H1 (cell line): ENCODE data around the gene DGCR8. TPM values are rescaled to one million over a fixed set of nuclear protein-coding genes. Genes with fewer than 3 reads are reported as not detected.

Experiments
- BRCA1 ChIP-seq: IDR thresholded peaks from 2 replicates; pipeline ENCODE4 v1.6.1; 2012; ENCODE audit warnings: low read depth, low read length, improper control_type of control experiment
- CBX8 ChIP-seq: fragments of 300-800, 300-1000 bp; sonication (generic); IDR thresholded peaks from 2 replicates; pipeline ENCODE4 v1.7.1; 2016; ENCODE audit warnings: low read depth, low read length, borderline replicate concordance
- ZNF274 ChIP-seq: IDR thresholded peaks from 2 replicates; pipeline ENCODE4 v1.7.0; 2012; ENCODE audit warnings: low read length, borderline replicate concordance; ENCODE audit errors: extremely low read depth
- polyA plus RNA-seq, 7 experiments: library from polyadenylated mRNA; depleted of rRNA in 3 of 7; stranded (reverse) in 5 of 7; unstranded in 2 of 7; fragments of >200 nt in 5 of 7; fragments of 200-250 nt in 2 of 7; gene quantifications; 1 replicate in 5 of 7; 2 replicates in 1 of 7; 4 replicates in 1 of 7; pipeline versions ENCODE4 v1.2.1 to v1.2.3, GENCODE V29; 2011 to 2013; ENCODE audit warnings: missing spikeins in 2 of 7, mixed read lengths in 2 of 7
- total RNA-seq: library from RNA; stranded (reverse); fragmentation: NEBNext Ultra II Directional; extraction: Animal tissue kit (Norgen Biotek cat#: 25700); gene quantifications from 2 replicates; pipeline ENCODE4 v1.2.1, GENCODE V29; 2021

Gene DGCR8
- total and polyA plus RNA-seq, 2 of the 8 experiments (the other 6 are each of a cell fraction or from before 2014, with no cell fraction given): 23.7 to 43.7 TPM

DNA sequence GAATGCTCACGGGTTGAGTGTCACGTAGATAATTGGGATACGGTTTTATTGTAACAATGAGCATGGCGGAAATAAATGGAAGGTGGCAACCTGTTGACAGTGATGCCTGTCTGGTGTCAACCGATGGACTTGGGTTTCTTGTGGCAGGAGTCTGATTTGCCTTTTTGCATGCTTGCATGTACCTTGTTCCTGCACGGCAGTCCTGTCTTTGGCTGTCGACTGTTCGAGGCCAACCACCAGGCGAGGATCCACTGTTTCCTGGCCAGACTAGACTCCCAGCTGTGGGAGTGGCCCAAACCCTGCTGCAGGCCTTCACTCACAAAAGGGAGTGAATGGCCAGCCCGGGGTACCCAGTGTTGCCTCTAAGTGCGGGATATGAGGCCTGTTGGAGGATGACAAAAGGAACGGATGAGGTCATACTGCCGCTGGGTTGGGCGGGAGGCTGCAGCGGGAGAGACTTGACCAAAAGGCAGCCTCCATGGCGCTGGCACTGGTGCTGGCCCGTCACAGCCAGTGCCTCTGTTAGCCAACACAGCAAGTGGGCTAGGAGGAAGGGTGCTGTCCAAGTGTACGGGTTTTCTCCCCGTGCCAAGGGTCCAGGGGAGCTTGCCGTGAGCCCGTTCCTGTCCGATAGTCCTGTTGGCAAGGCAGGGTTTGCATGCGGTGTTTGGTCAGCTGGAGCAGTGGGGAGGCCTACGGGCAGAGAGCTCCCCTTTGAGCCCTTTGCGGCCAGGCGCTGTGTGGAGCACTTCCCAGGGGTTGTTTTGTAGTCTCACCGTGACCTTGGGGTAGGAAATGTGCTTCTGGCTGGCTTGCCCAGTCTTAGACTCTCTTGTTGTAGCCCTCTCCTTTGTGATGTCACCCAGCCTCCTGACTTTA, 974 bp downstream of the DGCR8 start (continued):
- TF ChIP-seq BRCA1: no peak
- TF ChIP-seq CBX8: no peak
- no peak for TF ChIP-seq ZNF274
